Activated CD4-positive, alpha-beta T cell treated with anti-CD3 and anti-CD28 coated beads, Interleukin-2, amount 10 ng/mL, durations not matched to agents 24 days and 14 days (primary cell): ENCODE results near the gene PGAM5. TPM values are rescaled to one million over a fixed set of nuclear protein-coding genes. Genes with fewer than 3 reads are reported as not detected.
A peak's percentile ranks its signal among the peaks of the same experiment; 100 is the strongest.

Source experiments
- DNase-seq: peaks from one replicate; pipeline ENCODE4 v3.0.0; 2022
- H3K27ac Mint-ChIP-seq: one replicate; pipeline ENCODE4 v1.8.0; 2022; ENCODE audit warnings: mild to moderate bottlenecking, mixed read lengths
- H3K27me3 Mint-ChIP-seq: one replicate; pipeline ENCODE4 v1.8.0; 2022; ENCODE audit warnings: mixed read lengths
- H3K36me3 Mint-ChIP-seq: one replicate; pipeline ENCODE4 v1.8.0; 2022; ENCODE audit warnings: low read depth, mild to moderate bottlenecking, mixed read lengths
- H3K4me1 Mint-ChIP-seq: one replicate; pipeline ENCODE4 v1.8.0; 2021; ENCODE audit warnings: mixed read lengths
- H3K4me3 Mint-ChIP-seq: one replicate; pipeline ENCODE4 v1.8.0; 2022; ENCODE audit warnings: mild to moderate bottlenecking, moderate library complexity, mixed read lengths
- H3K9me3 Mint-ChIP-seq: one replicate; pipeline ENCODE4 v1.8.0; 2021; ENCODE audit warnings: mixed read lengths
- intact Hi-C: fragments of 100-400 bp; cut with micrococcal nuclease; formaldehyde crosslinking; loops from one replicate; pipeline ENCODE4 v1.15.1; 2023
- total RNA-seq: library from RNA; stranded (reverse); gene quantifications from 2 replicates; pipeline ENCODE4 v1.2.3, GENCODE V29; 2022

PGAM5 gene
- total RNA-seq, 1 donor from 2014 or later: 110 TPM

DNA sequence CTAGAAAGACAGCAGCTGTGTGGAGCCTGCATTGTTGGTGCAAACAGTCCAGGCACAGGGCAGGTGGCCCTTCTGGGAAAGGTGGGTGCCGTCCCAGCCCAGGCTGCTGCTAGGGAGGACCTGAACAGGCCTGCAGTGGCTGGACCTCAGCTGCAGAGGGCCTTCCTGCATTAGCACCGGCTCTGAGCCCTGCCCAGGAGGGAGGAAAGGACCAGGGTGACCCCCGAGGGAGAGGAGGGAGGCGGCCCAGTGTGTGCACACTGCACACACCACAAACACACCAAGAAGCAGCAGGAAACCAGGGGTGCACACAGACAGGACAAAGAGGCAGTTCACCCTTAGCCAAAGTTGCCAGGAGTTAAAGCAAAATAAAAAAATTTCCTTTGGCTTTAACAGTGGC lies 8.0 kb upstream of the PGAM5 start:
- Mint-ChIP-seq H3K27ac (no peak overlapping the region), H3K9me3 (no peaks in the 10 kb centered on the region), H3K27me3 (no peaks in the 10 kb centered on the region), H3K36me3 (peaks cover 51% of the 10 kb centered on the region), H3K4me1 (peaks cover 3% of the 10 kb centered on the region), H3K4me3 (no peak overlapping the region)
- intact Hi-C loops: no loop called here
- no peak for DNase-seq

DNA sequence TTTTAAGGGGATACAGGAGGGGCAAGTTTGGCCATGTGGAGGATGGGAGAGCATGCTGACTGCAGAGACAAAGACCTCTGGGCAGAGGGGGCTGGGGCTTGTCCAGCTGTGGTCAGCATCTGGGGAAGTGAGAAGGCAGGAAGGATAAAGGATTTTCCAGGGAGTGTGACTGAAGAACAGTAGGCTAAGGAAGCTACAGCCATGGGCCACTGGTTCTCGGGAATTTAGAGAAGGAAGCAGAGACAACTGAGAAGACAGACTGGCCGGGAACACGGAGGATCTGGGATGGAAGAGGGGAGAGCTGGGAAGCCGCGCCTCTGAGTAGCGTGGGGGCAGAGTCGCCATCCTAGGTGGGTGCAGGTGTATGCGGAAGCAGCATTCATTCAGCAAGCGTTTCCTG lies 7.0 kb upstream of the PGAM5 start:
- Mint-ChIP-seq H3K4me3 (no peak overlapping the region), H3K9me3 (no peaks in the 10 kb centered on the region), H3K27me3 (no peaks in the 10 kb centered on the region), H3K36me3 (peaks cover 49% of the 10 kb centered on the region), H3K27ac (no peak overlapping the region), H3K4me1 (peaks cover 3% of the 10 kb centered on the region)
- DNase-seq: no peak
- intact Hi-C loops: no loop called here

DNA sequence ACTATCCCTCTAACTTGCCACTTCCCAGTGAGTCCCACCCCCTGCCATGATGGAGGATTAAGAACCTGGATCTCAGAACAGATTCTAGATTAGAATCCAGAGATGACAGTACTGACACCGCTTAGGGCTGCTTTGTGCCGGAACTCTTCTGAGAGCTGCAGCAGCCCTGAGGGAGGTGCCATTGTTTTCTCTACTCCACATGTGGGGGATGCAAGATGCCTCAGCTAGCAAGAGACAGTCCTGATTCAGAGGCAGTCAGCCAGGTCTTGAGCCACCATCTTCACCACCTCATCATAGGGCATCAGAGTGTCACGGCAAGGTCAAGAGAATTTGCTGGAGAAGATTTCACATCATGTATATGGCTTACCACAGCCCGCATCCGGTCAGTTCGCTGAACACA lies 3.4 kb upstream of the PGAM5 start:
- no peaks in the 10 kb centered on the region for H3K27me3 Mint-ChIP-seq
- H3K4me1 Mint-ChIP-seq: peaks cover 5% of the 10 kb centered on the region
- H3K9me3 Mint-ChIP-seq: no peaks in the 10 kb centered on the region
- intact Hi-C loops: no loop called here
- H3K36me3 Mint-ChIP-seq: peaks cover 34% of the 10 kb centered on the region
- no peak overlapping the region for H3K4me3 Mint-ChIP-seq
- no peak for DNase-seq
- H3K27ac Mint-ChIP-seq: peak overlapping the region; percentile 50

DNA sequence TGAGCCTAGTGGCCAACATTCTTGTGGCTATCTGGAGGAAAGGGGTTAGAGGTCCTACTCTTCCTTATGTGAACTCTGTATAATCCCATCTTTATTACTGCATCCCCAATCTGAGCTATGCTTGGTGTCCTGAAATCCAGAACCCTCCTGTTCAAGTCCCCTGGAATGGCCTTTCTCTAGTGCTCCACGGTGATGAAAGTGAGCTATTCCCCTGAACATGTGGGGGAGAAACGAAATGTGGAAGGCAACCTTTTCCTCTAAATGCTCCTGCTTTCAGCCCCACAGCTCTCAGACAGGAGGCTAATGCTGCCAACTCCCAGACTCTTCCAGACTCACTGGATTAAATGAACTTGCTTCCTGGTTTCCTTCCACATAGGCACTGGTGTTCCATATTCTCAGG lies 2.5 kb upstream of the PGAM5 start:
- intact Hi-C loops: no loop called here
- Mint-ChIP-seq H3K4me3 (no peak overlapping the region), H3K9me3 (no peaks in the 10 kb centered on the region), H3K36me3 (peaks cover 30% of the 10 kb centered on the region), H3K27me3 (no peaks in the 10 kb centered on the region), H3K27ac (no peak overlapping the region), H3K4me1 (peaks cover 11% of the 10 kb centered on the region)
- DNase-seq: no peak

DNA sequence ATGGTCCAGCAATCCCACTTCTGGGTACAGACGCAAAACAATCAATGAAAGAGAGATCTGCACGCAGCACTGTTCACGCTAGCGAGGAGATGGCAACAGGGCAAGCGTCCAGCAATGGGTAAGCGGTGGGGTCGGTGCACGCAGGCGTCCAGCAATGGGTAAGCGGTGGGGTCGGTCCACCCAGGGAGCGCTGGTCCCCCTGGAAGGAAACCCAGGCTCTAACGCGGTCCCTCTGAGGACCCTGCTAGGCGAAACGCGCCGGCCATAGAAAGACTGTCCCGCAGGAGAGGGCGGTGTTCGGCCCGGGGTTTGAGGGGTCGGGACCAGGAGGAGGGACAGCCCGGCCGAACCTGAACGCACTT lies 618 bp upstream of the PGAM5 start:
- H3K27me3 Mint-ChIP-seq: no peaks in the 10 kb centered on the region
- DNase-seq: no peak
- H3K9me3 Mint-ChIP-seq: no peaks in the 10 kb centered on the region
- intact Hi-C loops: loop anchor here (1.0 to 2.0 kb wide), 3 partner anchors 23 to 118 kb away; partner anchors contain the start of genes ANKLE2, GOLGA3, POLE and PXMP2
- H3K36me3 Mint-ChIP-seq: peaks cover 25% of the 10 kb centered on the region
- peak overlapping the region; percentile 80 for H3K27ac Mint-ChIP-seq
- peaks cover 18% of the 10 kb centered on the region for H3K4me1 Mint-ChIP-seq
- peak overlapping the region; percentile 84 for H3K4me3 Mint-ChIP-seq

DNA sequence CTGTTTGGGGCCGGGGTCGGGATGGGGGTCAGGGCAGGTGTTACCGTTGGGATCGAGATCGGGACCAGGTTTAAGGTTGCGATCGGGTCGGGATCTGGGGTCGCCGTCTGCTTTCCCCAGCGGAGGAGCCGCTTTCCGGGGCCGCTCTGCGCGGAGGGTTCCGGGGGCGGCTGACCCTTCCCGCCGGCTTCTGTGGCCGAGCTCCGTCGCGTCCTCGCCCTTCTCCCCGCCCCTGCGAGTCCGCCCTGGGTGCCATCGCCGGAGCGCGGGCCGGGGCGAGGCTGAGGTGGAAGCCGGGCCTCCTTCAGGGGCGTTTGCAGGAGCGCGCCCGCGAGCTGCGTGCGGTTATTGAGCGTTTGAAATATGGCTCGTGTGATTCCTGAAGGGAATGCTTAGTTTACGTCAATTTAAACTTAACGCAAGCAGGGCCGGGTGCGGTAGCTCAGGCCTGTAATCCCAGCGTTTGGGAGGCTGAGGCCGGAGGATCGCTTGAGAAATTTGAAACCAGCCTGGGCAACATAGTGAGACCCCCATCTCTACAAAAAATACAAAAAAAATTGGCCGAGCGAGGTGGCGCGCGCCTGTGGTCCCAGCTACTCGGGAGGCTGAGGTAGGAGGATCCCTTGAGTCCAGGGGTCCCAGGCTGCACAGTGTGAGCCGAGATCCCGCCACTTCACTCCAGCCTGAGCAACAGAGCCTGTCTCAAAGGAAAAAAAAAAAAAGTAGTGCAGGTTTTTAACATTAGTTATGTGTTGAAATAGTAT lies 620 bp downstream of the PGAM5 start:
- DNase-seq: peak; percentile 79
- Mint-ChIP-seq H3K27me3 (no peaks in the 10 kb centered on the region), H3K4me3 (peak overlapping the region; percentile 86), H3K36me3 (peaks cover 27% of the 10 kb centered on the region), H3K27ac (peak overlapping the region; percentile 67), H3K4me1 (peaks cover 18% of the 10 kb centered on the region), H3K9me3 (no peaks in the 10 kb centered on the region)
- intact Hi-C loops: loop anchor here (2.0 kb wide), 1 partner anchor 50 kb away; the partner anchor contains the start of gene ANKLE2

DNA sequence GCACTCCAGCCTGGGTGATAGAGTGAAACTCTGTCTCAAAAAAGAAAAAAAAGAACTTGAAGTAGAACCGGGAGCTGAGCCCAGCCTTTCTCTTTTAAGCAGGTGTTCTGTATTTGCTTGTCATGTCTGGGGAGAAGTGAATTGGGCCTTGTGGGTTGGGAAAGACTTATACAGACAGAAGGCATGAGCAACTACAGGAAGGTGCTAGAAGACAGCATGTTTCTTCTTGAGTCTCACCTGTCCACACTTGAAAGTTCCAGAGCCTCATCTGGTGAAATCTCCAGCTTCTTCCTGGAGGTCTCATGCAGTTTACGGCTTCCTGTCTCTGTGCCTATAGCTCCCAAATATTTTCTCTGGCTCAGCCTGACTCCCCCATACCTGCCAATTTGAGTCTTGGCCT lies 2.5 kb downstream of the PGAM5 start:
- no peaks in the 10 kb centered on the region for H3K9me3 Mint-ChIP-seq
- H3K4me3 Mint-ChIP-seq: peak overlapping the region; percentile 32
- intact Hi-C loops: no loop called here
- no peaks in the 10 kb centered on the region for H3K27me3 Mint-ChIP-seq
- peaks cover 32% of the 10 kb centered on the region for H3K36me3 Mint-ChIP-seq
- peaks cover 18% of the 10 kb centered on the region for H3K4me1 Mint-ChIP-seq
- DNase-seq: no peak
- no peak overlapping the region for H3K27ac Mint-ChIP-seq

DNA sequence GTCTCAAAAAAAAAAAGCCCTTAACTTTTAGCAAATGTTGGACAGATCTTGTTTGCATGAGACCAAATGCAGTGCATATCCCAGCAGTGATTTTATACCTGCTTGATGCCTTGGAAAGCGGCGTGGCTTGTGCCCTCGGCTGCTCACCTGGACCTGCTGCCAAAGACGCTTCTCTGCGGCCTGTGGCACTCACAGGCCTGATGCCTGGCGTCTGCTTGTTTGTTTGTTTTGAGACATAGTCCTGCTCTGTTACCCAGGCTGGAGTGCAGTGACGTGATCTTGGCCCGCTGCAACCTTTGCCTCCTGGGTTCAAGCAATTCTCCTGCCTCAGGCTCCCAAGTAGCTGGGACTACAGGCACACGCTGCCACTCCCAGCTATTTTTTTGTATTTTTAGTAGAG lies 5.2 kb downstream of the PGAM5 start:
- no peaks in the 10 kb centered on the region for H3K9me3 Mint-ChIP-seq
- H3K36me3 Mint-ChIP-seq: peaks cover 46% of the 10 kb centered on the region
- H3K27me3 Mint-ChIP-seq: no peaks in the 10 kb centered on the region
- intact Hi-C loops: no loop called here
- no peak for DNase-seq
- H3K4me1 Mint-ChIP-seq: peaks cover 15% of the 10 kb centered on the region
- no peak overlapping the region for H3K27ac Mint-ChIP-seq
- no peak overlapping the region for H3K4me3 Mint-ChIP-seq

DNA sequence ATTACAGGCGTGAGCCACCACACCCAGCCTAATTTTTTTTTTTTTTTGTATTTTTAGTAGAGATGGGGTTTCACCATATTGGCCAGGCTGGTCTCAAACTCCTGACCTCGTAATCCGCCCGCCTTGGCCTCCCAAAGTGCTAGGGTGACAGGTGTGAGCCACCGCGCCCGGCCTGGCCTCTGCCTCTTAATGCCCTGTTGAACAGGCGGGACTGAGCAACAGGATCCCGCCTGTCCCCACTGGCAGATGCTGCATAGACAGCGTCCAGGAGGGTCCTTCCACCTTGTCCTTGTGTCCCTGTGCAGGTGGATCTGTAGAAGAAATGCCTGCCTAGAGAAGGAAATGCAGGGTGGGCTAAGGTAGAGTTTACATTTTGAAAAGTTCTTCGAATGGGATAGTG lies 5.7 kb downstream of the PGAM5 start:
- peaks cover 49% of the 10 kb centered on the region for H3K36me3 Mint-ChIP-seq
- H3K4me3 Mint-ChIP-seq: no peak overlapping the region
- no peaks in the 10 kb centered on the region for H3K27me3 Mint-ChIP-seq
- DNase-seq: no peak
- intact Hi-C loops: no loop called here
- H3K4me1 Mint-ChIP-seq: peaks cover 15% of the 10 kb centered on the region
- no peak overlapping the region for H3K27ac Mint-ChIP-seq
- H3K9me3 Mint-ChIP-seq: no peaks in the 10 kb centered on the region

DNA sequence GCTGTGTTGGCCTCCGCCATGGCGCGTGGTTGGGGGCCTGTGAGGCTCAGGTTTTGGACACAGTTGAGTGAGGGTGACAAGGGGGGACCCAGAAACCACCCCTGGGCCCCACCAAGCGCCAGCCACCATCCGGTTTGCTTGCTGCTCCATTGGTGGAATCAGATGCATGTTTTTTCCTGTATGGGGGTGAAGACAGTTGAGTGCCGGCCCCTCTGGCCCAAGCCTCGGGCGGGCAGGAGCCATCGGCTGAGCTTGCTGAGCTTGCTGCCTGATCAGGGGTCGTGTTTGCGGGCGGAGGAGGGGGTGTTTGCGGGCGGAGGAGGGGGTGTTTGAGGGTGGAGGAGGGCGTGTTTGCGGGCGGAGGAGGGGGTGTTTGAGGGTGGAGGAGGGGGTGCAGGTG lies 6.4 kb downstream of the PGAM5 start:
- Mint-ChIP-seq H3K27ac (no peak overlapping the region), H3K27me3 (no peaks in the 10 kb centered on the region), H3K4me1 (peaks cover 15% of the 10 kb centered on the region), H3K36me3 (peaks cover 52% of the 10 kb centered on the region), H3K9me3 (no peaks in the 10 kb centered on the region), H3K4me3 (no peak overlapping the region)
- DNase-seq: no peak
- intact Hi-C loops: no loop called here

DNA sequence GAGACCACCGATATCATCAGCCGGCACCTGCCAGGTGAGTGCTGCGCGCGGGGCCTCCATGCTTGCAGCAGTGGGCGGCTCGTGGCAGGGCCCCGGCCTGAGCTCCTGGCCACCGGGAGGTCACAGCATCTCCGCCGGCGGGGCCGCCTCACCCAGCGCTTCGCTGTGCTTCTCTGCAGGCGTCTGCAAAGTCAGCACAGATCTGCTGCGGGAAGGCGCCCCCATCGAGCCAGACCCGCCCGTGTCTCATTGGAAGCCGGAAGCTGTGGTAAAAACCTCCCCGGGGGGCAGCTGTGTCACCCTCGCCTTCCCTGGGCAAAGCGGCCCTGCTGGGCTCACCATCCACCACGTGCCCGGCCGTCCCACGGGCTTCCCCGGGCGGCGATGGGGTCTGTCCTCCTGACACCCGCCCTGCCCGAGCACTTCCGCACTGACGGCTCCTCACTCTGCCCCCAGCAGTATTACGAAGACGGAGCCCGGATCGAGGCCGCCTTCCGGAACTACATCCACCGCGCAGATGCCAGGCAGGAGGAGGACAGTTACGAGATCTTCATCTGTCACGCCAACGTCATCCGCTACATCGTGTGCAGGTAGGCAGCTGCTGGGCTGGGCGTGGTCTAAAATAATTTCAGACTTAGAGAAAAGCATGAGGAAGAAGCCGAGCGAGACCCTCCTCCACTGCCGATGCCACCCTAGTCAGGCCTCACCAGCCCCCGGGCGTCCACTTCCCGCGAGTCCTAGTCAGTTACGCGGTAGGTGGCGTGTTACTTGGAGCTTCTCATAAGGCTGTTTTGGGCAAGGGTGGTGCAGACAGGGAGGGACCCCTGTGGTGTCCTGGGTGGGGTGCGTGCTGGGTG lies 7.1 kb downstream of the PGAM5 start:
- Mint-ChIP-seq H3K27ac (no peak overlapping the region), H3K27me3 (no peaks in the 10 kb centered on the region), H3K36me3 (peaks cover 54% of the 10 kb centered on the region), H3K9me3 (no peaks in the 10 kb centered on the region), H3K4me3 (no peak overlapping the region), H3K4me1 (peaks cover 11% of the 10 kb centered on the region)
- DNase-seq: no peak
- intact Hi-C loops: no loop called here

DNA sequence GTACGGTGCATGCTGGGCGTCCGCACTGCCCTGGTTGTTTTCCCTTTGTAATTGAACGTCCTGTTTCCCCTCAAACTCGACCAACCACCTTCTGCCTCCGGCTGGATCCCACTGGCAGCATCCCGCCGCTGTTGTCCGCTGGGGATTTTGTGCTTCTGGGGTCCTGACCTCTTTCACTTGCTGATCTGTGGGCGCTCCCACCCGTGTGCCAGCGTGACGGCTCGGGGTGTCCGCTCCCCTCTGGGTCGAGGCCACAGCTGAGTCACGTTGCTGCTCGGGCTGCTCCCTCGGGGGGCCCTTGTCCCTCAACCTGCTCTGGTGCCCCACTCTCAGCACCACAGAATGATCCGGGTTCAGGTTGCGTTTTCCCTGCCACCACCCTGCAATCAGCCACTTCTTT lies 8.0 kb downstream of the PGAM5 start:
- intact Hi-C loops: no loop called here
- Mint-ChIP-seq H3K4me1 (peaks cover 3% of the 10 kb centered on the region), H3K9me3 (no peaks in the 10 kb centered on the region), H3K27ac (no peak overlapping the region), H3K4me3 (no peak overlapping the region), H3K36me3 (peaks cover 57% of the 10 kb centered on the region), H3K27me3 (no peaks in the 10 kb centered on the region)
- no peak for DNase-seq

DNA sequence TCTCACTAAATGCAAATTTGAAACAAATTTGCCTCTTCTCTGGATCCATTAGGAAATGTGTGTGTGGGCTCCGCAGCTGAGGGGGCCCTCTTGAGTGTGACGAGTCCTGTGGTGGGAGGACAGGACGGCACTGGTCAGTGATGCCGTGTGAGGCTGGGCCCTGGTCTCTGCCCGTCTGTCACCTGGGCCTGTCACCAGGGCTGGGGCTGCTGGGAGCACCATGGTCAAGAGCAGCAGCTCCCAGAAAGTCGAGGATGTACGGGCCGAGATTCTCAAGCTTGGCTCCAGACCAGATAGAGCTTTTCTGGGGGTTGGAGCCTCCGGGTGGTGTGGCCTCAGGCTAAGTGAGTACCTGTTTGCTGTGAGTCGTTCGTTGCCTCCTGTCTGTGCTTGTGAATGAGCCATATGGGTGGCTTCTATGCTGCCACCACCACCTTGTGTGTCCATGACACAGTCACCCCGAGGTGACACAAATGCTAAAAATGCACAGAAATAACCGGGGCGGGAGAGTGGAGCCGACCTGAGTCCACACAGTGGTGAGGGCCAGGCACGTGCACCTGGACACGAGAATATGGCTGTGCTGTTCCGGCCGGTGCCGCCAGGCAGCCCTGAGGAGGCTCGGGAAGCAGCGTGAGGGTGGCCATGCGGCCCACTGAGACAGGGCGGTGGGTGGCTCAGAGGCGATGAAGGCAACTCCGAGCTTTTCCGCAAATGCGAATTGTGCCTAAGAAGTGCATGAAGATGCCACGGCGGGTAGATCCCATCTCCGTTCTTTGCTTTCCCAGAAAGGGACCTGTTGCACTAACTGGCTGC lies 8.7 kb downstream of the PGAM5 start:
- Mint-ChIP-seq H3K27ac (peak overlapping the region; percentile 43), H3K4me3 (no peak overlapping the region), H3K27me3 (no peaks in the 10 kb centered on the region), H3K9me3 (no peaks in the 10 kb centered on the region), H3K4me1 (peaks cover 5% of the 10 kb centered on the region), H3K36me3 (peaks cover 62% of the 10 kb centered on the region)
- no peak for DNase-seq
- intact Hi-C loops: no loop called here

DNA sequence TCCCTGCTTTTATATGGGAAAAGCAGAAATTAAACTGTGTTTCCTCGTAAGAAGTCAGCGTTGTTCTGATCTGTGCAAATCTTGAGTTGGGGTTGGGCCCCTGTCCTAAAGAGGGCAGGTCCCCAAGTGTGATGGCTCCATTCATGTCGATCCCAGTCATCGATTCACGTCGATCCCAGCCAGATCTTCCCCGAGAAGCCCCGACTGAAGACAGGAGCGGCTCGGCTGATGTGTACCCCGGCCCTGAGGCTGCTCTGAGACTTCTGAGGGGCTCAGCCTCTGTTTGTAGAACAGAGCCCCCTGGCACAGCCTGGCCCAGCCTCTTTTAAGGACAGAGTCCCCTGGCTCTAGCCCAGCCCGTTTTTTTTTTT lies 9.3 kb downstream of the PGAM5 start:
- no peak for DNase-seq
- H3K36me3 Mint-ChIP-seq: peaks cover 61% of the 10 kb centered on the region
- no peaks in the 10 kb centered on the region for H3K27me3 Mint-ChIP-seq
- peak overlapping the region; percentile 6 for H3K27ac Mint-ChIP-seq
- no peak overlapping the region for H3K4me3 Mint-ChIP-seq
- no peaks in the 10 kb centered on the region for H3K9me3 Mint-ChIP-seq
- intact Hi-C loops: no loop called here
- H3K4me1 Mint-ChIP-seq: peaks cover 3% of the 10 kb centered on the region
